Measurements from ENCODE around the gene PCIF1.

The PCIF1 gene

DNA sequence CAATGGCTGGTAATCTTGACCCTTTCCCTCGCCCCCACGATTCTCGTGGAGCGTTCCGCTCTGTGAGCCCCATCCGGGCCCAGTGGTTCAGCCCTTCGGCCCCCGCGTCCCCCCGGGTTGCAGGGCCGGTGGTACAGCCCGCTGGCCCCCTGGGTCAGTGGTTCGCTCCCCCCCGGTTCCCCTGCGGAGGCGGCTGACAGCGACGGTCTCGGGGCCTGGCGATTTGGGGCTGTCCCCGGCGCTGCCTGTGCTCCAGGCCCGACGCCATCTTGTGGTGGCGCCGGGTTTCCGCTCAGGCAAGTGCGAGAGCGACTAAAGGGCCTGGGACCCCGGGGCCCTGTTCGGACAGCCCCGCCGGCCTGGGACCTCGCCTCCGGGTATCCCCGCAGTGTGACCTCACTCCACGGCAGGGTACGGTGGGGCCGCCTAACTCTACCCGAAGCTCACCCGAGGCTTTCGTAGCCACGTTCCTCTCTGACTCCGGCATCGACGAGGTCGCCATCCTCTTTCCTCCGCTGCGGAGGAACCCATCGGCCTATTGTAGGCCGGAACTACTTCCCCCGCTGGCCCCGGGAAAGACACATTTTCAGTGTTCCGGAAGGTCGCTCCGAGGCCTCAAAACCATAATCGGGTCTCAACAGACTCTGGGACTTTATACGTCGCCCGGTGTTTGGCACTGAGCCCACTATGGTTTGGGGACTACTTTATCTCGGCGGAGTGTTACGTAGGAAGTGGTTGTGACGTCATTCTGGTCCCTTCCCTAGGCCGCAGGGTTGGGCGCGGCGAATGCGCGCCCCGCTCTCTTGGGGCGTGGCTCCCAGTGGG, 37.4 kb downstream of the PCIF1 start, which contains the start of gene ZNF335 (continued):
- TF ChIP-seq ZNF354C (tag by site-specific recombination; IDR thresholded peaks at IDR 0.05; ENCODE audit: borderline replicate concordance, low read depth) (peak; percentile 41; the same call in 1 of the 2 replicates), EGR2 (tag by site-specific recombination; IDR thresholded peaks at IDR 0.05; ENCODE audit: low read depth) (peak; percentile 75), ZEB2 (tag by site-specific recombination; IDR thresholded peaks at IDR 0.05) (peak; percentile 99), ZNF221 (tag by site-specific recombination; IDR thresholded peaks at IDR 0.05; ENCODE audit: borderline replicate concordance) (no peak), KLF8 (tag by site-specific recombination; IDR thresholded peaks at IDR 0.05) (peak; percentile 100), ZSCAN16 (tag by site-specific recombination; IDR thresholded peaks at IDR 0.05) (no peak), ZNF518A (tag by site-specific recombination; conservative IDR thresholded peaks at IDR 0.05; ENCODE audit: low read depth) (peak; percentile 79), ZNF488 (tag by site-specific recombination; IDR thresholded peaks at IDR 0.05) (peak; percentile 76), ZNF394 (tag by site-specific recombination; IDR thresholded peaks at IDR 0.05; ENCODE audit: borderline replicate concordance) (no peak; the same call in none of the 2 replicates), MYNN (tag by site-specific recombination; IDR thresholded peaks at IDR 0.05; ENCODE audit: borderline replicate concordance) (no peak), SP2 (tag by site-specific recombination; IDR thresholded peaks at IDR 0.05) (peak; percentile 76), ZBTB8A (tag by site-specific recombination; IDR thresholded peaks at IDR 0.05) (peak; percentile 77), ZSCAN5A (tag by site-specific recombination; IDR thresholded peaks at IDR 0.05) (peak; percentile 100), ZSCAN30 (tag by site-specific recombination; IDR thresholded peaks at IDR 0.05) (peak; percentile 58; the same call in 1 of the 2 replicates), GFI1B (tag by site-specific recombination; IDR thresholded peaks at IDR 0.05) (peak; percentile 59; the same call in 1 of the 2 replicates), BCL11A (tag by site-specific recombination; IDR thresholded peaks at IDR 0.05; ENCODE audit: low read depth) (peak; percentile 85), ATF2 (tag by site-specific recombination; IDR thresholded peaks at IDR 0.05; ENCODE audit: low read depth) (peak; percentile 100), ZNF530 (tag by site-specific recombination; IDR thresholded peaks at IDR 0.05; ENCODE audit: low read depth) (no peak), ZNF341 (tag by site-specific recombination; IDR thresholded peaks at IDR 0.05; ENCODE audit: low read depth) (peak; percentile 72), ZNF138 (tag by site-specific recombination; IDR thresholded peaks at IDR 0.05; ENCODE audit: borderline replicate concordance) (no peak), ZNF777 (tag by site-specific recombination; IDR thresholded peaks at IDR 0.05; ENCODE audit: borderline replicate concordance) (peak; percentile 90), ZNF2 (tag by site-specific recombination; IDR thresholded peaks at IDR 0.05) (peak; percentile 97)
- TF ChIP-seq, protein P1, sequence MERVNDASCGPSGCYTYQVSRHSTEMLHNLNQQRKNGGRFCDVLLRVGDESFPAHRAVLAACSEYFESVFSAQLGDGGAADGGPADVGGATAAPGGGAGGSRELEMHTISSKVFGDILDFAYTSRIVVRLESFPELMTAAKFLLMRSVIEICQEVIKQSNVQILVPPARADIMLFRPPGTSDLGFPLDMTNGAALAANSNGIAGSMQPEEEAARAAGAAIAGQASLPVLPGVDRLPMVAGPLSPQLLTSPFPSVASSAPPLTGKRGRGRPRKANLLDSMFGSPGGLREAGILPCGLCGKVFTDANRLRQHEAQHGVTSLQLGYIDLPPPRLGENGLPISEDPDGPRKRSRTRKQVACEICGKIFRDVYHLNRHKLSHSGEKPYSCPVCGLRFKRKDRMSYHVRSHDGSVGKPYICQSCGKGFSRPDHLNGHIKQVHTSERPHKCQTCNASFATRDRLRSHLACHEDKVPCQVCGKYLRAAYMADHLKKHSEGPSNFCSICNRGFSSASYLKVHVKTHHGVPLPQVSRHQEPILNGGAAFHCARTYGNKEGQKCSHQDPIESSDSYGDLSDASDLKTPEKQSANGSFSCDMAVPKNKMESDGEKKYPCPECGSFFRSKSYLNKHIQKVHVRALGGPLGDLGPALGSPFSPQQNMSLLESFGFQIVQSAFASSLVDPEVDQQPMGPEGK (tag by site-specific recombination; IDR thresholded peaks at IDR 0.05) = peak; percentile 95
- TF ChIP-seq, protein P2, sequence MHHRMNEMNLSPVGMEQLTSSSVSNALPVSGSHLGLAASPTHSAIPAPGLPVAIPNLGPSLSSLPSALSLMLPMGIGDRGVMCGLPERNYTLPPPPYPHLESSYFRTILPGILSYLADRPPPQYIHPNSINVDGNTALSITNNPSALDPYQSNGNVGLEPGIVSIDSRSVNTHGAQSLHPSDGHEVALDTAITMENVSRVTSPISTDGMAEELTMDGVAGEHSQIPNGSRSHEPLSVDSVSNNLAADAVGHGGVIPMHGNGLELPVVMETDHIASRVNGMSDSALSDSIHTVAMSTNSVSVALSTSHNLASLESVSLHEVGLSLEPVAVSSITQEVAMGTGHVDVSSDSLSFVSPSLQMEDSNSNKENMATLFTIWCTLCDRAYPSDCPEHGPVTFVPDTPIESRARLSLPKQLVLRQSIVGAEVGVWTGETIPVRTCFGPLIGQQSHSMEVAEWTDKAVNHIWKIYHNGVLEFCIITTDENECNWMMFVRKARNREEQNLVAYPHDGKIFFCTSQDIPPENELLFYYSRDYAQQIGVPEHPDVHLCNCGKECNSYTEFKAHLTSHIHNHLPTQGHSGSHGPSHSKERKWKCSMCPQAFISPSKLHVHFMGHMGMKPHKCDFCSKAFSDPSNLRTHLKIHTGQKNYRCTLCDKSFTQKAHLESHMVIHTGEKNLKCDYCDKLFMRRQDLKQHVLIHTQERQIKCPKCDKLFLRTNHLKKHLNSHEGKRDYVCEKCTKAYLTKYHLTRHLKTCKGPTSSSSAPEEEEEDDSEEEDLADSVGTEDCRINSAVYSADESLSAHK (tag by site-specific recombination; IDR thresholded peaks at IDR 0.05) = peak; percentile 83

Measured in HEK293 (cell line).